Measurements from ENCODE around the gene ASCL5. TPM values are rescaled to one million over a fixed set of nuclear protein-coding genes. Genes with fewer than 3 reads are reported as not detected.

The ASCL5 gene
- total RNA-seq, 1 experiment from 2014 or later, result 0.31 TPM

- no peak for TF ChIP-seq PRDM15 (CRISPR knock-in tag; IDR thresholded peaks at IDR 0.05)
- no peak for TF ChIP-seq ATF2 (CRISPR knock-in tag; IDR thresholded peaks at IDR 0.05; ENCODE audit: borderline replicate concordance, low read depth)
- no peak for TF ChIP-seq NFYB (CRISPR knock-in tag; conservative IDR thresholded peaks at IDR 0.05; ENCODE audit: low read depth)
- no peak for TF ChIP-seq ZNF396 (CRISPR knock-in tag; IDR thresholded peaks at IDR 0.05; ENCODE audit: borderline replicate concordance)
- TF ChIP-seq TEAD4 (CRISPR knock-in tag; IDR thresholded peaks at IDR 0.05), result no peak
These were observed 60.0 kb downstream of the ASCL5 start (continued) for GRCh38 chr1:201066986-201067385.

- ChIA-PET POLR2A (no interaction called here), CTCF (interaction anchor here (1.1 to 1.2 kb wide), 2 partner anchors 53 to 94 kb away, joined by 3 to 4 read pairs; no protein-coding TSS in a partner anchor)
- Mint-ChIP-seq H3K4me3 (no peak overlapping the region), H3K9me3 (0 out of 2 replicates have a peak, but pooled peaks cover 3% of the 10 kb centered on the region), H3K36me3 (no peaks in the 10 kb centered on the region), H3K4me1 (peaks cover 14% of the 10 kb centered on the region), H3K27me3 (ENCODE audit: low read depth) (no peaks in the 10 kb centered on the region), H3K27ac (no peak overlapping the region)
- TF ChIP-seq NFATC4 (CRISPR knock-in tag; IDR thresholded peaks at IDR 0.05) (no peak), USF2 (CRISPR knock-in tag; IDR thresholded peaks at IDR 0.05) (no peak), E2F5 (CRISPR knock-in tag; IDR thresholded peaks at IDR 0.05) (no peak), HMGXB4 (CRISPR knock-in tag; IDR thresholded peaks at IDR 0.05) (no peak), FOXK1 (CRISPR knock-in tag; IDR thresholded peaks at IDR 0.05) (no peak), JUN (CRISPR knock-in tag; IDR thresholded peaks at IDR 0.05) (no peak), CREM (CRISPR knock-in tag; IDR thresholded peaks at IDR 0.05) (no peak), FOXP1 (CRISPR knock-in tag; IDR thresholded peaks at IDR 0.05; ENCODE audit: borderline replicate concordance) (no peak), ZNF121 (CRISPR knock-in tag; IDR thresholded peaks at IDR 0.05) (no peak), GTF2I (CRISPR knock-in tag; conservative IDR thresholded peaks at IDR 0.05) (no peak), ESRRA (CRISPR knock-in tag; IDR thresholded peaks at IDR 0.05; ENCODE audit: borderline replicate concordance) (no peak), ATF3 (CRISPR knock-in tag; conservative IDR thresholded peaks at IDR 0.05) (no peak), MLX (CRISPR knock-in tag; IDR thresholded peaks at IDR 0.05) (no peak), GRHL2 (CRISPR knock-in tag; IDR thresholded peaks at IDR 0.05; ENCODE audit: insufficient replicate concordance, severe bottlenecking) (no peak)
- DNase-seq (ENCODE audit: low spot score) (no peak), ATAC-seq (no peak)
These were observed 61.3 kb downstream of the ASCL5 start for GRCh38 chr1:201065686-201066085.

Data from WTC11 (cell line).